Measurements from ENCODE around the gene MARCHF9.
"Not testable (repeated sequence)": the region's sequence is repeated elsewhere in the genome, so short reads cannot be mapped to it uniquely, and the experiment has no call there.

Gene MARCHF9

GRCh38 chr12:57771236-57771872 lies 16.5 kb downstream of the MARCHF9 start:
- DNase-seq (ENCODE audit: low read depth) = peak; percentile 84

- DNase-seq (ENCODE audit: low read depth) = peak; percentile 93
These were observed 17.0 kb downstream of the MARCHF9 start, which contains the start of gene METTL1 for GRCh38 chr12:57771873-57772428. Gene METTL1 (minus strand): TSS chr12:57772105. CDS start chr12:57772083, 22 bp downstream.

- peak; percentile 39 for DNase-seq (ENCODE audit: low read depth)
These were observed 17.8 kb downstream of the MARCHF9 start, which contains the start of gene EEF1AKMT3 for GRCh38 chr12:57772429-57773322. Gene EEF1AKMT3 (plus strand): TSS chr12:57772614. CDS start chr12:57772725, 111 bp downstream.

DNA sequence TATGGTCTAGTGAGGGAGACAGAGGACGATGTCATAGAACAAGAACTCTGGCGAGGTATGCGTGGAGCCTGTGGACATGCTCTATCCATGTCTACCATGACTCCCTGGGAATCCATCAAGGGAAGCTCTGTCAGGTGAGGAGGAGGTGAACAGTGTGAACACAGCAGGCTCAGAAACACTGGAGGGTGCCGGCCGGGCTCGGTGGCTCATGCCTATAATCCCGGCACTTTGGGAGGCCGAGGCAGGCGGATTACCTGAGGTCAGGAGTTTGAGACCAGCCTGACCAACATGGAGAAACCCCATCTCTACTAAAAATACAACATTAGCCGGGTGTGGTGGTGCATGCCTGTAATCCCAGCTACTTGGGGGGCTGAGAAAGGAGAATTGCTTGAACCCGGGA lies 19.7 kb downstream of the MARCHF9 start:
- DNase-seq (ENCODE audit: low read depth) = not testable (repeated sequence)

DNA sequence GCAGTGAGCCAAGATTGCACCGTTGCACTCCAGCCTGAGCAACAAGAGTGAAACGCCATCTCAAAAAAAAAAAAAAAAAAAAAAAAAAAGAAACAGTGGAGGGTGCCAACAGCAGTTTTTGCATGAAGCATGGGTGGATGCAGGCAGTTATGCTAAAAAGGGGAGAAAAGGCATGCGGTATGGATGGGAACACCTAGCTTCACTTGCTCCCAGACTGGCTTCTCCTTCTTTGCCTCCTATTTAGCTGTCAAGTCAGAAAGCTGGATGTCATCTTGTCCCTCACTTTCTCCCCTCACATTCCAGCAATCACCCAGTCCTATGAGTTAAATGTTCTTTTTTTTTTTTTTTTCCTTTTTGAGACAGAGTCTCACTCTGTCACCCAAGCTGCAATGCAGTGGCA lies 20.1 kb downstream of the MARCHF9 start:
- no peak for DNase-seq (ENCODE audit: low read depth)

GRCh38 chr12:57775563-57776246 lies 20.8 kb downstream of the MARCHF9 start:
- DNase-seq (ENCODE audit: low read depth) = no peak

- no peak for DNase-seq (ENCODE audit: low read depth)
These were observed 21.3 kb downstream of the MARCHF9 start for GRCh38 chr12:57776247-57776587.

DNA sequence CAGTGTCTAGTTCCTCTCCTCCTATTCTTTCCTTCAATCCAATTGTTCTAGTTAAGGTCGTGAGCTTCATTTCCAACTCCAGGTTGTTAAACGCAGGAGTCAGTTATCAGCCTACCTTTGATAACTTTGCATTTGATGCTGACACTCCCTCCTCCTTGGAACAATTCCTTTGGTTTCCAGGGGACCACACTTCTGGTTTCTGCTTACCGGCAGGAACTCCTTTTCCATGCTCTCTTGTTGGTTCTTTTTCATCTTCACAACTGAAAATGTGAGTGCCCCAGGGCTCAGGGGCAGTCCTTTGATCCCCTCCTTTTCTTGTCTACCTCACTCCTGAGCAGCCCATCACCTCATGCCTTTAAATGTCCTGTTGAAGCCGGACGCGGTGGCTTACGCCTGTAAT lies 22.5 kb downstream of the MARCHF9 start:
- DNase-seq (ENCODE audit: low read depth) = no peak

DNA sequence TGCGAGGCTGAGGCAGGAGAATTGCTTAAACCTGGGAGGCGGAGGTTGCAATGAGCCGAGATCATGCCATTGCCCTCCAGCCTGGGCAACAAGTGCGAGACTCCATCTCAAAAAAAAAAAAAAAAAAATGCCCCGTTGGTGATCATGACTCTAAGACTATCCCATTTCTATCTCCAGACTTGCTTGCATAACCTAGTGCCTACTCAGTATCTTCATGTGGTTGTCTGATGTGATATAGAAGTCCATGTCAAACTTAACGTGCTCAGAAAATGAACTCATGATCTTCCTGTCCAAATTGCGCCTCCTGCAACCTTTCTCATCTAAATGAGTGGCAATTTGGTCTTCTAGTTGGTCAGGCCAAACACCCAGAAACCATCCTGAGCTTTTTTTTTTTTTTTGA lies 23.0 kb downstream of the MARCHF9 start:
- DNase-seq (ENCODE audit: low read depth) = no peak

- no peak for DNase-seq (ENCODE audit: low read depth)
These were observed 24.8 kb downstream of the MARCHF9 start for GRCh38 chr12:57779736-57780135.

GRCh38 chr12:57780284-57780897 lies 25.5 kb downstream of the MARCHF9 start:
- no peak for DNase-seq (ENCODE audit: low read depth)

GRCh38 chr12:57781244-57781643 lies 26.3 kb downstream of the MARCHF9 start:
- DNase-seq (ENCODE audit: low read depth) = no peak

DNA sequence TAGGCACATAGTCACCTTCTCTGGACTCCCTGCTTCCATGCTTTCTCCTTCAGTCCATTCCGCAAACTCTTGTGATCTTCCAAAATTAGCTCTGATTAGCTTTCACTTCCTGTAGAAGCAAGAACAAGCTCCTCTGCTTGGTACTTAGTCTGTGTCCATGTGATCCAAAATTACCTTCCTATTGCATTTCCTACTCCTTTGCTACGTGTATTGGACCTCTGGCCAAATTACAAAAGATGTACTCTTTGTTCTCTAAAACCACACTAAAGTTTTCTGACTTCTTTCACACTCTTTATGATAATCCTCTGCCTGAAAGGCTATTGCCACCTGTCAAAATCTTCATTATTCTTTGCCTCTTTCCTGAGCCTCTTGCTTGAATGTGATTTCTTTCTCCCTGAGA lies 26.9 kb downstream of the MARCHF9 start:
- no peak for DNase-seq (ENCODE audit: low read depth)

DNA sequence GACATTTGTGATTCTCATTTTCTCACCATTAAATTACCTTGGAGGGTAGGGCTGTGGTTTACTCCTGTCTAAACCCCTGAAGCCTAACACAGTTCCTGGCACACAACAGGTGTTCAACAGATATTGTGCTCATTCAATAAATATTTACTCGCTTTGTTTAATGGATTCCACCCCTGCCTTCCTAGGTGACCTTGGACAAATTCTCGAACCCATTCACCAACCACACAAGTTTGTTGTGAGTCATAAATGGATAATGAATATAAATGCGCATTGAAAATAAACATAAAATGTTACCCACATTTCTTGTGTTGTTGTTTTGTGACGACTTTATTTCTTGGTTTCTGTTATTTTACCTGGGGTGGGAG lies 27.3 kb downstream of the MARCHF9 start:
- no peak for DNase-seq (ENCODE audit: low read depth)

DNA sequence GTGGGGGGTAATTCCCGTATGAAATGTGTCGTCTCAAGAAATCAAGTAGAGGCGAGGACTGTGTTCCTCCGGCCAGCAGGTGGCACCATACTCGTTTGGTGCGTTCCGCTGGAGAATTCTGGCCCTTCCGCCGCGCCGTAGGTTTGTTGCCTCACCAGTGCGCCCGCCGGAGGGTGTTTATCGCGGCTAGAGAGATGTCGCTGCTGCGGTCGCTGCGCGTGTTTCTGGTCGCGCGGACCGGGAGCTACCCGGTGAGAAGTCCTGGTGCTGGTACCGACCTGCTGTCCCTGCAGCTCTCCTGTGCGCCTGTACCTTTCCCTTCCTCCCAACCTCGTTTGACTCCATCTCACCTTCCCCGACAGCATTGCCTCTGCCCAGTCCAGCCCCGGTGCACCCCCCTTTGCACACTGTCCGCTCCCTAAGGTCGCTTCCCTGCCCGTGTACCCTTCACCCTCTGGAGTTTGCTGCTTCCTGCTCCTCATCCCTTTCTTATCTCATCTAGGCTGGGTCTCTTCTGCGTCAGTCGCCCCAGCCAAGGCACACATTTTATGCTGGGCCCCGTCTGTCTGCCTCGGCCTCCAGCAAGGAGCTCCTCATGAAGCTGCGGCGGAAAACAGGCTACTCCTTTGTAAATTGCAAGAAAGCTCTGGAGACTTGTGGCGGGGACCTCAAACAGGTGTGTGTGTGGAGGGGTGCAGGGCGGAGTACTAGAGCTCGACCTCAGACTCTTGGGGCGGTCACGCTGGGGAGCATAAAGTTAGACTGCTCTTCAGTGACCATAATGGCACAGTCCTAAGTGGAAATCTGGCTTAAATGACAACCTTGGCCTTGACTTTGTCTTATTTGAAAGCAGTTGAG lies 27.9 kb downstream of the MARCHF9 start, which contains the start of gene TSFM:
Gene TSFM (plus strand): TSS at position 180 of the 858 bp plus-strand sequence. CDS start 15 bp downstream, at position 195.
- peak; percentile 93 for DNase-seq (ENCODE audit: low read depth)

- no peak for DNase-seq (ENCODE audit: low read depth)
These were observed 28.5 kb downstream of the MARCHF9 start for GRCh38 chr12:57783466-57783801.

DNA sequence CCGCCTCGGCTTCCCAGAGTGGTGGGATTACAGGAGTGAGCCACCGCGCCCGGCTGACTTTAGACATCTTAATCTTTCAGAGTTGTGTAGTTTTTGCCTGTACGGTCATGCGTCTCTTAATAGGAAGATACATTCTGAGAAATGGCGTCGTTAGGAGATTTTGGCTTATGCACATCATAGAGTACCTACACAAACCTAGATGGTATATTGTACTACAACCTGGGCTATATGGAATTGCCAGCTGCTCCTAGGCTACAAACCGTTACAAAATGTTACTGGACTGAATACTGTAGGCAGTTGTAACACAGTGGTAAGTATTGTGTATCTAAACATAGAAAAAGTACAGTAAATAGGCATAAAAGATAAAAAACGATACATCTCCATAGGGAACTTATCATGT lies 29.0 kb downstream of the MARCHF9 start:
- DNase-seq (ENCODE audit: low read depth) = no peak

DNA sequence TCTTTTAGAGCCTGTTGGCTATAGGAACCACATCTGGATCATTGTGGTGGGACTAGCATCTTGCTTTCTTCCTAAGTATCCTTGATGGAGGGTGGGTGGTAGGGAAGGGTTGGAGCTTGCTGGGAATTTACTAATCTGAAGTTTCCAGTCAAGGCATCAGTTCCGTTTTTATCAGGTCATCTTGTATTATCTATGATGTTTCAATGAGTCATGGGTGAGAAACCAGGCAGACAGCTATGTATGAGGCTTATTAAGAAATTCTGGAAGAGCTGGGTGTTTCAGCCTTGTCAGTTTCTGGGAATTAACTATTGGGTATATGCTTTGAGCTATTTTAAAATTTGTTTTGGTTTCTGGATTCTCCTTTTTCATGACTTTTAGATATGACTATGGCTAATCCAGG lies 39.0 kb downstream of the MARCHF9 start:
- DNase-seq (ENCODE audit: low read depth) = peak; percentile 51

DNA sequence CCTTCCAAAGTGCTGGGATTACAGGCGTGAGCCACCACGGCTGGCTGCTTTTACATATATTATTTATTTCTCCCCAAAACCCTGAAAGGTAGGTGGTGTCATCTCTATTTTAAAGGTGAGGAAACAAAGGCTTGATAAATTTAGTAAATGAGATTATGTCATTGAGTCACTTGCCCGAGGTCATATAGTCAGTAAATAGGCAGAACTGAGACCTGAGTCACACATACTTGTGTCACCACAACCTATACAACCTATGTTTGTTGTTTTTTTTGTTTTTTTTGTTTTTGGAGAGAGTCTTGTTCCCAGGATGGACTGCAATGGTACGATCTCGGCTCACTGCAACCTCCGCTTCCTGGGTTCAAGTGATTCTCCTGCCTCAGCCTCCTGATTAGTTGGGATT lies 40.5 kb downstream of the MARCHF9 start:
- no peak for DNase-seq (ENCODE audit: low read depth)

DNA sequence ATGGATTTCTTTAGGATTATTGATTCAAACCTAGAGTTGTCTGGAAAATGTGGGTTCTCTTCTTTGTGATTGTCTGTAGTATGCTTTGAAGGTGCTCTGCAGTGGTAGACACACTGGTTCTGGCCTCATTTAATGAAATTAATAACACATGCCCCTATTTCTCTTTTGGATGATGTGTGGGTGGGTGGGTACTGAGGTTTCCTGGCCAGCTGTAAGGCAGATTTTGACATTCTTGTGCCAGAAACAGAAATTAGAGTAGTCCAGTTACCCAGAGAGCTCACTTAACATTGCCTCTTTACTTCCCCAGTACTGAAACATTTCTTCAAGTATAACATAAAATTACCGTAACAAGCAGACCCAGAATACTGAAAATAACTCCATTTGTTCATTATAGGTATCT lies 42.1 kb downstream of the MARCHF9 start:
- no peak for DNase-seq (ENCODE audit: low read depth)

- no peak for DNase-seq (ENCODE audit: low read depth)
These were observed 43.0 kb downstream of the MARCHF9 start for GRCh38 chr12:57797933-57798332.

All from fibroblast of gingiva (primary cell).